HG03521 (cell line): ENCODE results near the gene HTRA1.

Experiments
- ATAC-seq: cut with Tn5 transposase; IDR thresholded peaks from one replicate; pipeline ENCODE4 v1.9.1; 2021; ENCODE audit warnings: mild to moderate bottlenecking, moderate library complexity; ENCODE audit not compliant: unreplicated experiment

Gene HTRA1

GRCh38 chr10:122461367-122461728 lies at the start of gene HTRA1:
HTRA1 (plus strand) TSS chr10:122461553; CDS start chr10:122461653, 100 bp downstream.
- ATAC-seq, result no peak

- ATAC-seq, result no peak
Observed at GRCh38 chr10:122413327-122413726, 48.0 kb upstream of the HTRA1 start.

- ATAC-seq, result no peak
Observed at GRCh38 chr10:122417667-122418066, 43.7 kb upstream of the HTRA1 start.

DNA sequence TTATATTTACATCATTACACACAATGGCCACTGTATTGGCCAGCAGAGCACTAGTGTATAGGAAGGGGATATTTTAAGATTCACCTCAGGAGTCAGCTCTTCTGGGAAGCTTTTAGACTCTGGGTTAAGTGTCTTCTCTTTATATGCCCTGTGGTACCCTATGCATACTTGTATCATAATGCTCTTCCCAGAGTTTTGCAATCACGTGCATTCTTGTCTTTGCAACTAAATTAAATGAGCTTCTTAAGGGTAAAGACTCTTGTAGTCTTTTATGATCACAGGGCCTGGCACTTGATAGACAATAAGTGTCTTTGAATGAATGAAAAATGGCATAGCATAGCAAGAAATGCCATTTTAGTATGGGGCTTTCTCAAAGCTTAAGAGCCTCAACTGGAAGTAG lies 42.3 kb upstream of the HTRA1 start:
- no peak for ATAC-seq

- no peak for ATAC-seq
Observed at GRCh38 chr10:122419876-122420623, 41.3 kb upstream of the HTRA1 start.

DNA sequence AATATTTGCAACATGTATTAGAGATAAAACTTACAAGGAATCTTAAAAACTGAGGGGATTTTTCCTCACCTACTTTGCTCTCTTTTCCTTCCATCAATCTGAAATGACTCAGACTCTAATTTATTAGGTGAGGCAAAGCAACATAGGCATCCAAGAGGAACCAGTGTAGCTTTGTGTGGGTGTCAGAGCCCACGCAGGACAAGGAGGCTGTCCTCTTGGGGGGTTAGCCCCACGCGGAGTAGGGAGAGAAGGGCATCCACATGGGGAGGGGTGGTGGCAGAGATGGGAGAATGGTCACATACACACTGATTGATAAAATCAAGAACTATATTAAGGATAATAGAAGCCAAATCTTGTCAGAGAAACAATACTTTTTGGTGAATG lies 40.7 kb upstream of the HTRA1 start:
- ATAC-seq, result no peak

DNA sequence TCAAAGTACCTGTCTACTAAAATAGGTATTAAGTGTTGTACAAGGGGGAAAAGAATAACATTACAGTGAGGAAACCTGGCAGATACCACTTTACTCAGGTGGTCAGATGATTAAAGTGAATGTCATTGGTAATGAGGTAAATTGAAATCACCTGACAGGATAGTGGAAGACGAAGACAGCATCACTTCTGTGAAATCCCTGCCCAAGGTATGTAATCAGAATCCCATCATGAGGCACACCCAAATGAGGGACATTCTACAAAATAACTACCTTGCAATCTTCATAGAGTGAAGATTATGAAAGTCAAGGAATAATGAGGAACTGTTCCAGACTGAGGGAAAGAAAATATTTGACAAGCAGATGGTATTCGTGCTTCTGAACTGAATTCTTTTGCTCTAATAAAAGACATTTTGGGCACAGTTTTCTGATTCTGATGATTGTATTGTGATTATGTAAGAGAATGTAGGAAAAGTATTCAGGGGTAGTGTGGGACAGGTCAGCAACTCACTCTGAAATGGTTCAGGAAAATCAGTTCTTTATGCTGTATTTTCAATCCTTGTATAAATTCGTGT lies 40.2 kb upstream of the HTRA1 start:
- no peak for ATAC-seq

GRCh38 chr10:122421742-122422141 lies 39.6 kb upstream of the HTRA1 start:
- ATAC-seq, result no peak

GRCh38 chr10:122422266-122422989 lies 38.9 kb upstream of the HTRA1 start:
- no peak for ATAC-seq

DNA sequence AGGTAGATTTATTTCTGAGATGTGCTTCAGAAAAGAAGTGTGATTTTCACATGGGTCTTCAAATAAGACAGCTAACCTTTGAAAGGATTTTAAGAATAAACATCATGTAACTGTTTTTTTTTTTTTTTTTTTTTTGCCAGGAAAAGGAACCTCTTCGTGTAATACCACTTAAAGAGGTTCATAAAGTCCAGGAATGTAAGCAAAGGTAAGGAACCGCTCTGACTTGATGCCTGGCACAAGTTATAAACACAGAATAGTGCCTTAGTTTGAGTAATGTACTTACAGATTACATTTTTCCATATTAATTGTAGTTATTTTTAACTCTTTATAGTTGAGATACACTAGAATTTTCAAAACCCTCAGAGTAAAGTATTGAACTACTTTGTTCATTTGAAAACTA lies 37.3 kb upstream of the HTRA1 start:
- no peak for ATAC-seq

DNA sequence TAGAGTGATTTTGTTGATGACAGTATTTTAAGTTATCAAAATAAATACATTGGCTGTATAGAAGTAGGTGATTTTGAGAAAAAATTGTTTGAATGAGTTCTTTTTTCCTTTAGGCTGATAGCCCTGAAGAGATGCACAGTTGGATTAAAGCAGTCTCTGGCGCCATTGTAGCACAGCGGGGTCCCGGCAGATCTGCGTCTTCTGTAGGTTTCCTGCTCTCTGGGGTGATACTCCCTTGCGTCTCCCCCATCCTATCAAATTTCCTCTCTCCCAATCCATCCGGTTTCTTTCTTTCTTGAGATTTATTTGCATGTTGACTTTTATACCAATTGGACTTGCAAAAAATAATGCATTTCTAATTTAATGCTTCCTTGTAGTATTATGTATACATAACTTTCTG lies 34.5 kb upstream of the HTRA1 start:
- no peak for ATAC-seq

DNA sequence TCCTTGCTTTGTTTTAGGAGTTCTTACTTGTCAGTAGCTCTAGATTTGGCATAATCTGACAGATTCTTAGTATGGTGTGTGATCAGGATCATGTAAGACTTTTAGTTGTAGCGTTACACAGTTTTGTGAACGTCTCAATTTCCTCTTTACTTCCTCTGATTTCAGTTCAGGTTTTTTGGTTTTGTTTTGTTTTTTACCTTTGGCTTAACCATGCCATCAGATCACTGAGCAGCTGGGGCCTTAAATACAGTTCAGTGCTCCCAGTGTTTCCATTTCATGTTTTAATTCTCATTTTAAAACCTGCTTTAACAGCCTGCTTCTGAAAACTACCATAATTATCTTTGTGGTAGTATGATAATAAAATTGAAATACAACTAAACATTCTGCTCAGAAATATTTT lies 34.1 kb upstream of the HTRA1 start:
- no peak for ATAC-seq

- ATAC-seq, result no peak
Observed at GRCh38 chr10:122435212-122435827, 26.0 kb upstream of the HTRA1 start.

GRCh38 chr10:122441961-122442360 lies 19.4 kb upstream of the HTRA1 start:
- no peak for ATAC-seq

GRCh38 chr10:122445469-122445868 lies 15.9 kb upstream of the HTRA1 start:
- no peak for ATAC-seq

GRCh38 chr10:122445904-122446303 lies 15.4 kb upstream of the HTRA1 start:
- no peak for ATAC-seq

- no peak for ATAC-seq
Observed at GRCh38 chr10:122446668-122447423, 14.5 kb upstream of the HTRA1 start.

- ATAC-seq, result no peak
Observed at GRCh38 chr10:122448600-122448999, 12.8 kb upstream of the HTRA1 start.

DNA sequence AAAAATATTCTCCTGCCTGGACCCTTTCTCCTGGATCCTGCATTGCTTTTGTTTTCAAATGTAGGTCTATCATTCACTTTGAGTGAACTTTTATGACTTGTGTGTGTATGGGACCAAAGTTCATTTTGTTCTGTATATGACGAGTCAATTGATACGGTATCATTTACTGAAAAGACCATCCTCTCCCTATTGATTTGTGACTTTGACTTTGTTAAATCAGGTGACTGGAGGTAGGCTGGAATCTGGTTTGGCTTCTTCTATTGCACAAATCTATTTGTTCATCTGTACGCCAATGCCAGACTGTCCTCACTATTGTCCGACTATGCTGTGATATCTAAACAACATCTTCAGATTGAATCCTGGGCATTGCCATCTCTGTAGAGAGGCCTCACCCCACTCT lies 12.2 kb upstream of the HTRA1 start:
- ATAC-seq, result no peak

DNA sequence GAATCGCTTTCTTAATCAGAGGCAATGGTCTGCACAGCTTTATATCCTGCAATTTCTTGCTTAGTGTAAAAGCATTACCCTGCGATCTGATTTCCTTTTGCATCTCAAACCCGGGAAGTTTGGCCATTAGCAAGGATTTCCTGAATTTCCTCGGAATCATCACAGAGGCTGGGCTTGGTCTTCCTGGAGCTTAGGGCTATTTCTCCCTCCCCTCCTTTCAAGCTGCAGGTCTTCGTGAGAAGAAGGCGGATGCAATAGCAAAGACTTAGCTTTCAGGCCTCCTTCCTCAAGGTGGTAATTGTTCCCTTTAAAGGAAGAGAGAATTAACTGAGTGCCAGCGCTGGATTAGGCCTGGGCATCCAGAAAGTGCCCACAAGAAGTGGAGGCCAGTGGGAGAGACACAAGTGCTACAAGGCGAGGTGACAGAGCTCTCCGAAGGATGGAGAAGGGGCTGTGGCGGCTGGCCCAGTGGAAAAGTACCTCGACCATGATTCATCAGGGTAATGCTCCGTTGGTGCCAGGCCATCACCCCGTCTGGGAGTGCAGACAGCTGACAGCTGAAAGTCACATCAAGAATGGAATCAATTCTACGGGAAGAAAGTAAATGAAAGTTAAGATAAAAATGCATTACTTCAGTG lies 10.9 kb upstream of the HTRA1 start:
- no peak for ATAC-seq

- no peak for ATAC-seq
Observed at GRCh38 chr10:122454071-122454470, 7.3 kb upstream of the HTRA1 start.
